ENCODE results near the gene HLA-A.

- TF ChIP-seq YY1 (IDR thresholded peaks at IDR 0.05; ENCODE audit: insufficient read depth, insufficient read length) (no peak), ZNF274 (IDR thresholded peaks at IDR 0.05; ENCODE audit: low read depth, low read length) (no peak), SUZ12 (IDR thresholded peaks at IDR 0.05; ENCODE audit: extremely low read depth, insufficient read depth, insufficient read length) (no peak)
Measured at GRCh38 chr6:29995340-29995777, 53.0 kb downstream of the HLA-A start.

Data from NT2/D1 (cell line).